HG03108 (cell line): ENCODE results near the gene PLSCR4.
A peak's percentile ranks its signal among the peaks of the same experiment; 100 is the strongest.

Experiments used
- ATAC-seq: cut with Tn5 transposase; IDR thresholded peaks from one replicate; pipeline ENCODE4 v1.9.1; 2021; ENCODE audit warnings: moderate library complexity; ENCODE audit not compliant: unreplicated experiment

Gene PLSCR4

DNA sequence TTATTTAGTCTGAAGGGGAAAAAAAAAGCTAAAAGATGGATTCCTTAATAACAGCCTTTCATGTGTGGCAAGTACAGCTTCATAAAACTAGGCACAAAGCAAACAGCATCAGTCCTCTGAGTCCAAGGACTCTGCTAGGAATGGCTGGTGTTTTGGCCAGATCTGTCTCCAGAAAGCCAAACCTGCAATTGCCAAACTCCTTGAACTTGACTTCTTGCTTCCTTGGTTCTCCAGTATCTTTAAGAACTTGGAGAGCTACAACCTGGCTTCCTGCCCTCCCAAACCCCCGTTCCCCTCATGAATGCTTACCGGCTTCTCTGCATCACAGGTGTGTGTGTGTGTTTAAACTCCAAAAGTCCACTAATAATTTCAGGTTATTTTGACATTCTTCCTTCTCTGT lies 88.3 kb downstream of the PLSCR4 start:
- ATAC-seq = no peak

DNA sequence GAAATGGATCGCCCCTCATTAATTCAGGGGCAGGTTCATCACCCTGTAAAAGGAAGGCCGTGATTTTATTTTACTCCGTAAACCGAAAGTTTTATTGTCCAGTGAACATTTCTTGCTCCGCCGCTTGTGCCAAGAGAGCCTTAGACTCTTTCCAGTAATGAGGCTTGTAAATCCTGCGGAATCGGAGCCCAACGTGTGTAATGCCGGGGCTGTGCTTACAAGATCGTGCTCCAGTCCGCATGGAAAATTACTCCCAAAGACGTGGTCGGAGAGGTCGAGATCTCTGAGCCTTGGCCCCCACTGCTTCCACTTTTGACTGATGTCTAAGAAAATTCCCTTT lies 89.3 kb downstream of the PLSCR4 start:
- ATAC-seq = no peak

DNA sequence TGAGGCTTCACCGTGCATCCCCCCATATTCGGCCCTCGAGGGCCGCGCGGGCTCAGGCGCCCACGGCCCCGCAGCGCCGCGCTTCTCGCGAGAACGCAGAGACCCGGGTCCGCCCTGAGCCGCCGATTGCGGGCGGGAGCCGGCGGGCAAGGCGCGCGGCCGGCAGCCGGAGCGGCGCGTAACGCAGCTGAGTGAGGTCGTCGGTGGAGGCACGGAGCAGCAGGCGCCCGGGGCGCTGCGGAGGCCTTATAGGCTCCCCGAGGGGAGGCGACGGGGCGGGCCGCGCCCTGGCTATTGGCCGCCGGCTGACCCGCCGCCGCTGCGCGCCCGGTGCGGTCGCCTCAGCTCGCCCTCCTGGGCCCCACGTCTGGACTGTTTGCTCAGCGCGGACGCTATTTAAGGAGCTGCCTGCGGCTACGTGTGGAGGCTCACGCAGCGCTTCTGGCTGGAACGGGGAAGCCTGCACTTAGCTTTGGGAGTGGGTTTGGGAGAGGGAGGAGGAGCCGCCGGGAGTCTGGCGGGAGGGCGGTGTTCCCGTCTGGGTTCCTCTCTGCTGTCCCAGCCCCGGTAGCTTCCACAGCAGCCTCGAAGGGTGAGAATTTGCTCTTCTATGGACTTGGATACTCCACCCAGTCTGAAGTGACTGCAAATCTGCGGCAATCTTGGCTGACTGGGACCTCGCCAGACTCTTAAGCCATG lies 89.8 kb downstream of the PLSCR4 start, which contains the start of gene PLOD2:
Gene PLOD2, minus strand, starts transcription at position 221 of the 699 bp plus-strand sequence. Its CDS starts 195 bp downstream, at position 26.
- peak; percentile 44 for ATAC-seq

DNA sequence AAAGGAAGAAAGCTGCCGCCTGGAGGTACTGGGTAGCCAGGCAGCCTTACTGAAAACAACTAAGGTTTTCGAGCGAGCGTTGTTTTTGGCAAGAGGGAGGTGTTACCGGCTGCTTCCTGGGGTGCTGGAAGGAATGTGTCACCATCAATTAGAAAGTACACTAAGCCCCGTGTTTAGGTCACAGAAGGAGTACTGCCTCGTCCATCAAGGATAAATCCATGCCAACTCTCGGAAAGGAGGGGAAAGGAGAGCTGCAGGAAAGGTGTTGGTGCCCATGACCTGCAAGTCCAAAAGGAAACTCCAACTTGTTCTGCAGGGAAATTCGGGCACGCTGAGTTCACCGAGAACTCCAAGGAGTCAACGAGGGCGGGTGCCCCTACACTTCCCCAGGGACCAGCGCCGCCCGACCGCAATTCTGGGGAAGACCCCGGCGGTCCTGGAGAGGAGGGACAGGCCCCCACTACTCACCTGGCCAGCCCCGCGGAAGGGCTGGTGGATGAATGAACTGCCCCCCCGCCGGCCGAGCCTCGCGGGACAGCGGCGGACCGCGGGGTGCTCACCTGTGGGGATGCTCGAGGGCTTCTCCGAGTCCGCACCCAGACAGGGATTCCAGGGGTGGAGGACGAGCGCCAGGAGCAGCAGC lies 90.5 kb downstream of the PLSCR4 start:
- ATAC-seq = peak; percentile 16

DNA sequence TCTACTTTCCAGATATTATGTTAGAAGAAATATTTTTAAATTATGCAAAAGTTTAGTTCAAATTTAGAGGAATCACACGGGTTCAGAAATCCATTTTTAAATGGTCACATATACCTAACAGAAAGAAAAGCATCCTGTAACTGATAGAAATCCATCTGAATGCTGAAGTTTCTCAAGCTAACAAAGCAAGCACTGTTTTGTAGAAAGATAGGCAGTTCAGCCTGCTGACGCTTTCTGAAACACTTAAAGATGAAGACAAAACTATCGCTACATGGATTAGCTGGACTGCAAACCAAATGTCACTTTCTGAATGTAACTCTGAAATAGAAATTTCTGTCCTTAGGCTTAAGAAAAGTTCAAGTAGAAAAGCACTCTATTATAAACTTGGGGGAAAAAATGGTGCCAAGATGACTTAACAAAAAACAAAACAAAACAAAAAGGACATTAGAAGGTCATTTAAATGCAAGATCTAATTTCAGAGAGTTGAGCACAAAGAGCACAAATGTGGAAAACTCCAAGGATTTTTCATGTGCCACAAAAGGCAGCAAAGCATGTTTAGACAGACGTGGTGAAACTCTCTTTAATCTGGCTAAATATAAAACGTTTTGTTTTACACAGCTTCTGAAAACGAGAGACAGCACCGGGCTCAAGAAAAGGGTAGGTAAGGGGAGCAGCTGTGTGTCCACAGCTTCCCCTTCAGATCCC lies 91.1 kb downstream of the PLSCR4 start:
- ATAC-seq = no peak

DNA sequence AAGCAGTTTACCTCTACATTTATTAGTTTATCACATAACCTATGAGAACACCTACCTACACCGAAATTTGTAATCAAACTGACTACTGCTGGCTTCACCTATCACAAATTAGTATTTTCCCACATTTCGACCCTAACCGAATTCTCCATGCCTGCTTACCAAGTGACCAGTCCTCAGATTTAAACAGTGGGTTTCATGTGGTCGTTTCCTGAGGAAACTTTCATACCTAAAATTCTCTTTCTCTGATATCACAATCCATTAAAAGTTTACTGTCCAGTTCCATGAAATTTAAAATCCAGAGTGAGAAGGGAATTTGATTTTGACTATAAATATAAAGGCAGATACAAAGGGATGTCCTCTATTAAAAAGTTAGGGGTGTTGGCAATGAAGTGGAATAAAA lies 91.9 kb downstream of the PLSCR4 start:
- ATAC-seq = no peak

DNA sequence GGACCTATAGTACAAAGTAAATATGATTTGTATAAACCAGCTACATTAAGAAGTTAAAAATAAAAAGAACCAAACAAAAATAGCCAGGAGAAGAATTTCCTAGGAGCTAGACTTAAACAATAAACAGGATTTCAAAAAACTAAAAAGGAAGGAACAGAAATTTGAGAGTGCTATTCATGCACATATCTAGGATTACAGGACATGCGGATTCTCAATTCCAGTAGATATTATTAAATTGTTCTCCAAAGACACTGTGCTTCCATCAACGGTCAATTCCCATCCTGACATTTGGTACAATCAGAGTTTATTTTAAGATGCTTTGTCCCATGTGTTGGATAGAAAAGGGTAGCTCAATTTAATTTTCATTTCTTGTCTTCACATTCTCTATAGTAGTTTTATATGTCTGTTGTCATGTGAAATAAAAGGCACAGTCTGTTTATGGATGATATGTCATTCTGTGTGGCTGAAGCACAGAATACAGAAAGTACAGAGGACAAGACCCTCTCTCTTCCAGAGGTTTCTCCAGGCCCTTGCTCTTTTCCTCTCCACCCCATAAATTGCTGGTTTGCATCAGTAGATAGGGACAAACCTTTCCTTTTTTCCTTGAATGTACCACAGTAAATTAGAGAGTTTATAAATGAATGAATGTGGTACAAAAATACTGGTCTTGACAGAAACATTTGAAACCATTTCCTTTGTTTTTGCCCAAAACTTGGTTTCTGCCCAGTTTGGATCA lies 93.4 kb downstream of the PLSCR4 start:
- ATAC-seq = no peak

DNA sequence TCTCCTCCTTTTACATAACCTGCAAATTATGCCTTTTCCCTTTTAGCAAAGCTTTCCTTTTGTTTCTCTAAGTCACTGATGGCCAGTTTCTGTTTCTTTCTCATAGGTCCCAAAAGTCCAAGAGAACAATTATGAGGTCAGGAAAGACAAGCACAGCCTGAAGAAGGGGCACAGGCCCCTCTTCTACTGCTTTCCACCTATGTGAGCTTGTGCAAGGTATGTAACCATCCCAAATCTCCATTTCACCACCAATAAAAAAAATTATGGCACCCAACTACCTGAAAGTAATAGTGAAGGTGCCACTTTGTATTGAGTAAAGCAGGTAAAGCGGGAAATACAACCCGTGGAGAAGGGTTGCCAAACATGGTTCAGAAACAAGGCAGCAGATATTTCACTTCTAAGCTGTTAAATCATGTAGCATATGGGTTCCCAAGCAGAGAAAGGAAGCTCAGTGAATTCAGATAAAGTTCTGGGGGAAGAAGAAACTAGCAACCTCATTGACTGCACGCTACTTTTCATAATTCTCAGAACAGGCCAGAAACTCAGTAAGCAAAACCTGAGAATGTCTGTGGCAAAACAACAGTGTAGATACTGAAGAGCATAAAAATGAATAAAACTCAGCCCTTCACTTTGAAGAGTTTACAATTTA lies 94.1 kb downstream of the PLSCR4 start:
- ATAC-seq = no peak

DNA sequence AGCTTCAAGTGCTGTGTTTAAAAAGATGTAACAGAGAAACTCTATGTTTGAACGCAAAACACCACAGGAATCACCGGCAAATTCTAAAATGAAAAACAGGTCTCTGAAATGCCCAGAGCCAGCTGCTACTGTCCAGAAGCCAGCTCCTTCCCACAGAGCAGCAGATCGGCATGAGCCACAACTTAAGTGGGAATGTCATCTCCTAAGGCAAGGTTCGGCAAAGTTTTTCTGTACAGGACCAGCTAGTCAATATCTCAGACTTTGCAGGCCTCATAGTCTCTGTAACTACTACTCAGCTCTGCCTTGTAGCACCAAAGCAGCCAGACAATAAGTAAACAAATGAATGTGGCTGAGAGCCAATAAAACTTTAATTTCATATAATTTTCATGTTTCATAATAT lies 94.8 kb downstream of the PLSCR4 start:
- no peak for ATAC-seq

DNA sequence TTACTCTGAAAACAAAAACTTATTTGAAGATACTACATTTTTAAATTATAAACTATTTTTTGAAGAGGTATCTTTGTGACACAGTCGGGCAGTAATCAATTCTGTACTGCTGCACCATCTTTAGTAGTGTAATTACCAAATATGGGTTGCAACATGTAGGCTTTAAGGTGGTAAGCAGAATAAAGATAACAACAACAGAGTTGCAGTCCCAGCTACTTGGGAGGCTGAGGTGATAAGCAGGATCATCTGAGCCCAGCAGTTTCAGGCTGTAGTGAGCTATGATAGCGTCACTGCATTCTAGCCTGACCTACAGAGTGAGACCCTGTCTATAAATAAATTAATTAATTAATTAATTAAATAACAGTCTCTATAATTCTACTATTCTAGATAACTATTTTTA lies 95.9 kb downstream of the PLSCR4 start:
- no peak for ATAC-seq

DNA sequence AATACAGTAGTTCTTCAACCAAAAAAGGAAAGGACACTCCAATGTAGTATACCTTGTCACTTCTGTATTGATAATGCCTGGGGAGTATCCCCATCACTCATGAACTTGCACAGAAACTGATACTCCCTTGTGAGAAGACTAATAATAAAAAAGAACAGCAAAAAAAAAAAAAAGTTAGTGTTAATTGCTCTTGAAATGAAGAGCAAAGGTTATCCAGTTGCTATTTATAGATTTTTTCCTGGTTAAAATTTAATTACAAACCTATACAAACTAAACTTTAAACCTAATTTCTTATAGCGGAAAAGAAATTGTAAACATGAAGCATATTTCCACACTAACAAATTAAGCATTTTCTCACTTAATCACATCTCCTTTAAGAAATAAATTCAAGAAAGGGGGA lies 96.6 kb downstream of the PLSCR4 start:
- no peak for ATAC-seq

DNA sequence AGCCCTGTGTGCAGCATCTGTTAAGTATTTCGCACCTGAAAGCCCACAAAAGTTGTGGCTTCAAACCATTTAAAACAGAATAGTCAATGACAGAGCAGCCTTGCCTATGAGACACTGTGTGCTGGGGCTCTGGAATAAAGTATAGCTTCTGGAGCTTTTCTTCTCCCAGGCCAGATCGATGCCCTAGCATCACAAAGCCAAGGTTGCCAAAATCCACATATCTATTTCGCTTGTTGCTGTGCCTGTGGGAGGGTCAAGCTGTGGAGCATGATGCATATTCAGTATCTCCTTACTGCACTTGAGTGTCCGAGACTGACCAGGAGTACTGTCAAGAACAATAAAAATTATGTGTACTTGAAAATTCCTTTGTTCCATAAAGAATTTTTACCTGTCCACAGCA lies 97.5 kb downstream of the PLSCR4 start:
- ATAC-seq = no peak

DNA sequence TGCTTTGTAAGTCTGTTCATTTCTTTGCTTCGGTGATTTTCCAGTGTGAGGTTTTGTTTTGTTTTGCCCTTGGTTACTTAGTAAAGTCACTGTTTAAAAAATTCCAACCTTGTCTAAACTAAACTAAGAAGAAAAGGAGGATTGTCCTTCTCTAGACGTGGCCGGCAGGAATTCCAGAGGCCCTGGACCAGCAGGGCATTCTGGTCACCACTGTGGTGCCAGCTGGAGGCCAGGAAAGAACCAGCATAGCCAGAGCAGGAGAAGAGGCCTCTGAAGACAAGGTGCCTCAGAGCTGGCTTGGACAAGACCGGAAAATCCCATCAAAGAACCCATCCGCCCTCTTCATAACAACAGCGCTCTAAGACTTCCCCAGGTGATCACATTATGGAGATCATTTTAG lies 98.1 kb downstream of the PLSCR4 start:
- no peak for ATAC-seq

DNA sequence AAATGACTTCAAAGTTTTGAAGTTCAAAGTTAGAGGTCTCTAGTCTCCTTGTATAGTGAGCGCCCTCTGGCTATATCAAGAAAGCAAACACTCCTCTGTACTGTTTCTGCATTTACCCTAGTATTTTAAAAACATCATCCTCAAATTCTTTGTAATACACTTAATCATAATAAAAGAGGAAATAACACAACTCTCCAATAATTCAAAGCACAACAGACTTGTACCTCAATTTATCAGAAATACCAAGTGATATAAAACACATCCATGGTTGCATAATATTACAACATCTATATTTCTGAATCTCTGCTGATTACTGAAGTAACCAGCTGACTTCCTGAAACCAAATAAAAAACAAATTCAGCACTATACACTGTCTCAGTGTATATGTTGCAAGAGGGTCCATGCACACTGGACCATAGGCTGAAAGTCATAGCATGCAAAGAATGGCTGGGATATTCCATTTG lies 102.4 kb downstream of the PLSCR4 start:
- no peak for ATAC-seq

DNA sequence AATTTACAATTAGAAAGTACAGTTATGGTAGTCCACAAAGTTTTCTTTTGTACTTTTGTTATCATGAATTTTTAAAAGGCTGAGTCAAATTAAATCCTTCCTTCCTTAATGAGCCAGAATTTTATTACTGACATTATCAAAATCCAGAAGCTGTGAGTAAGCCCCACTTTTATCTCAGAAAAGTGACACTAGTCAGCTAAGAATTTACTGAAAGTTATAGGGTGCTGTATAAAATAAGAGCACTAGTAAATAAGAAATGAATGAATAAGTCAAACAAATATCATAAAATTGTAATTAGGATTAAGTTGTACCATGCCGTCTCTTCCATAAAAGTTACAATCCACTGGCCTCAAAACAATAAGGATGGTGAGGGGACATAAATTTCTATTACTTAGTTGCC lies 105.3 kb downstream of the PLSCR4 start:
- ATAC-seq = no peak

DNA sequence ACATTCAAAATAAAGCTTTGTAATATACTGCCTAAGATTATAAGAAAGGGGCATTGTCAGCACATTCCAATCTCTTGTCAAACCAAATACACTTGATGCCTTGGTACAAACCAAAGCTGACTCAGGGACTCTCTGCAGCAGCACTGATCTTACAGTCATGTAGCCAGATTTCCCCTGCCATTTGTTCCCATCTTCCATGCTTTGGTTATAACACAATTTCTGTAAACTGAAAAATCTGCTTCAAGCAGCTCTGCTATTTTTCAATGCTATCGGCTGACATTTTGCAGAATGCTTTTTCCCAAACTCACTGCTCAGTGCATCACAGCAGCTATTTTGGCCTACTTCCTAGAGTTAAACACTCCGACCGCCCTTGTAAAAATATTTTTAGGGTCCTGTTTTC lies 108.1 kb downstream of the PLSCR4 start:
- no peak for ATAC-seq
